Thyroid gland (tissue), 4 donors: ENCODE measurements around the gene TUBA1C.

Experiments used
- CTCF ChIP-seq, 6 experiments: fragments of 200-600 bp in 3 of 6; fragments of 450-650 bp in 3 of 6; sonication (generic) in 3 of 6; IDR thresholded peaks; one replicate each; pipeline ENCODE4 v1.5.1; 2016 to 2019; ENCODE audit warnings: antibody characterized with exemption in 6 of 6, mild to moderate bottlenecking in 2 of 6, inconsistent platforms in 1 of 6, moderate library complexity in 1 of 6
- POLR2A ChIP-seq, 2 donors: fragments of 450-650 bp; IDR thresholded peaks; one replicate each; pipeline ENCODE4 v1.6.1; 2017; ENCODE audit warnings: antibody characterized with exemption in 2 of 2, mild to moderate bottlenecking in 2 of 2, moderate library complexity in 1 of 2

- no peak for TF ChIP-seq CTCF (IDR thresholded peaks at IDR 0.05)
- TF ChIP-seq POLR2A (IDR thresholded peaks at IDR 0.05), result no peak
Measured at GRCh38 chr12:49304161-49304560, 39.3 kb downstream of the TUBA1C start.
